HPDE6-E6E7 (cell line): ENCODE measurements around the gene CCDC63.
"Not testable (repeated sequence)": the region's sequence is repeated elsewhere in the genome, so short reads cannot be mapped to it uniquely, and the experiment has no call there.

Source experiments
- DNase-seq: peaks from one replicate; pipeline ENCODE4 v3.0.0; 2011; ENCODE audit warnings: missing footprints; ENCODE audit errors: extremely low spot score

The CCDC63 gene

GRCh38 chr12:110923192-110923591, 76.4 kb downstream of the CCDC63 start:
- no peak for DNase-seq

DNA sequence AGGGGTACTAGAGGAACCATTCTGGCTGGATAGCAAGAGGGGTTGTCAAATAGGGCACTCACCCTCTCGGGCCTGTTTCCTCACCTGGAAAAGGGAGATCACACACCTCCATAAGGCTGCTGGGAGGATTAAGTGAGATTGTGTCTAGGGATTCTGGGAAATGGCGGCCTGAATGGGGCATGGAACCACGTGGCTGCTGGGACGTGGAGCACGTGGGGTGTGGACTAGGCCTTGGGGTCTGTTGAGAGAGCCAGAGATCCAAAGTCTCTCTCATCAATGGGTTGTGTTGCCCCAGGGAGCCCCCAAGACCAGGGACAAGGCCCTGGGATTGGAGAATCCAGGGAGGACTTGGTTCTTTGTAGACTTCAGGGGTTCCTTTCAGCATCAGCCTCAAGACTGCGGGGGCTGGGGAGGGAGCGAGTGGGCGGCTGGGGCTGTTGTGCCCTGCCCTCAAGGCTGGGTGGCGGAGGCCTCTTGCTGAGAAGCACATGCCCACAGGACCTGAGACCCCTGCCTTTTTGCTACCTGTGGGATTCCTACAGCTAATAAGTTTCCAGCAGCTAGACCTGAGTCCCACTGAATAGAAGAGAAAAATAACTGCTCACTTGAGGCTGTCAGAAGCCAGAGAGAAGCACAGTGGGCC, 77.0 kb downstream of the CCDC63 start:
- no peak for DNase-seq

- no peak for DNase-seq
Measured at GRCh38 chr12:110927546-110927945, 80.8 kb downstream of the CCDC63 start.

- DNase-seq = no peak
Measured at GRCh38 chr12:110928700-110929099, 81.9 kb downstream of the CCDC63 start.

GRCh38 chr12:110929818-110930217, 83.0 kb downstream of the CCDC63 start:
- DNase-seq = no peak

- DNase-seq = no peak
Measured at GRCh38 chr12:110930348-110931314, 83.8 kb downstream of the CCDC63 start.

GRCh38 chr12:110931315-110931728, 84.5 kb downstream of the CCDC63 start:
- no peak for DNase-seq

GRCh38 chr12:110932046-110932445, 85.3 kb downstream of the CCDC63 start:
- DNase-seq = no peak

DNA sequence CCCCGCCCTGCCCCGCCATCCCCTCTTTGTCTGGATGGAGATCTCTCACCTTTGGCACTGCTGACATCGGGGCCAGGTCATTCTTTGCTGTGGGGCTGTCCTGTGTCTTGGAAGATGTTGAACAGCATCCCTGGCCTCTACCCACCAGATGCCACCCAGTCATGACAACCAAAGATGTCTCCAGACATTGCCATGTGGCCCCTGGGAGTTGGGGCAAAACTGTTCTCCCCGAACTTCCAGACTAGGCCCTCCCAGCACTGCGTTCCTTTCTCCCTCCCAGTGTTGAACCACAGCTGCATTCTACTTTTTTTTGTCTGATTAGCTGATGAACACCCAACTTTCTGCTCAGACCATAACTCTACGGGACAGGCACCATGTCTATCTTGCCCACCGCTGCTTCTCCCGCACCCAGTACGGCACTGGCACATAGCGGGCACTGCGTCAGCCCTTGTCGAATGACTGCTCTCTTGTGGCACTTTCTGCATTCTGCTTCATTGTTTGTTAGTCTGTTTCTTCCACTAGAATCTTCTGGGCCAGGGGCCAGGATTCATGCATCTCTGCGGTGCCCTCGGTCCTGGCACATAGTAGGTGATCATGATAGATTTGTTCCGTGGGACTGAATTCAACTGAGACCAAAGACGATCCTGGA, 86.7 kb downstream of the CCDC63 start:
- DNase-seq = no peak

- peak; percentile 96 for DNase-seq
Measured at GRCh38 chr12:110934093-110934852, 87.5 kb downstream of the CCDC63 start.

DNA sequence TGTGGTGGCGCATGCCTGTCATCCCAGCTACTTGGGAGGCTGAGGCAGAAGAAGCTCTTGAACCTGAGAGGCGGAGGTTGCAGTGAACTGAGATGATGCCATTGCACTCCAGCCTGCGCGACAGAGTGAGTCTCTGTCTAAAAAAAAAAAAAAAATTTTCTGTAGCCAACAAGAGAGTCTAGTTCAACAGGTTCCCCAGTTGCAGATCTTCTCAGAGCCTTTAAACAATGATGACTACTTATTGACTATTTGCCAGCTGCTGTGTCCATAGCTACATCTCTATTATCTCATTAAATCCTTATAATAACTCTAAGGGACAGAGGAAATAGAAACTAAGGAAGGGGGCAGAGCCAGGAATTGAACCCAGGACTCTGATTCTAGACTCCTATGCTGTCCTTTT, 88.8 kb downstream of the CCDC63 start:
- no peak for DNase-seq

DNA sequence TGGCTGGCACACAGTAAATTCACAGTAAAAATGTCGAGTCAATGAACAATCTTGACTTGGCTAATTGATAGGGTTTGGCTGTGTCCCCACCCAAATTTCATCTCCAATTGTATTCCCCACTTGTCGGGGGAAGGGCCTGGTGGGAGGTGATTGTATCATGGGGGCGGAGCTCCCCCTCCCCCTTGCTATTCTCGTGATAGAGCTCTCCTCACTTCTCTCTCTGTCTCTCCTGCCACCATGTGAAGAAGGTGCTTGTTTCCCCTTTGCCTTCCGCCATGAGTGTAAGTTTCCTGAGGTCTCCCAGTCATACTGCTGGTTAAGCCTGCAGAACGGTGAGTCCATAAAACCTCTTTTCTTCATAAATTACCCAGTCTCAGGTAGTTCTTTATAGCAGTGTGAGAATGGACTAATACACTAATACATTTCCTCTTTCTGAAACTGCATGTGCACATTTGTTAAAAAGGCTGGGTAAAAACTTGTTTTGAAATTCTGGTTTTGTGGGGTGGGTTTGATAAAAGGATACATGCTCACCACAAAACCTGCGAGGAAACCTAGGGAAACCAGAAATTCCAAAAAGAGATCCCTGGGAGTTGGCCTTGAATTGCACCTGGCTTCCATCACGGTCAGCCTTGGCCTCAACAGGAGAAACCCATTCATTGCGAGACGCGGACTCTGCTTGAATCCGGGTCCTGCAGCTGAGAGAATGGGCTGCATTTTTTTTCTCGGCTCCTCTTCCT, 89.7 kb downstream of the CCDC63 start:
- no peak for DNase-seq

DNA sequence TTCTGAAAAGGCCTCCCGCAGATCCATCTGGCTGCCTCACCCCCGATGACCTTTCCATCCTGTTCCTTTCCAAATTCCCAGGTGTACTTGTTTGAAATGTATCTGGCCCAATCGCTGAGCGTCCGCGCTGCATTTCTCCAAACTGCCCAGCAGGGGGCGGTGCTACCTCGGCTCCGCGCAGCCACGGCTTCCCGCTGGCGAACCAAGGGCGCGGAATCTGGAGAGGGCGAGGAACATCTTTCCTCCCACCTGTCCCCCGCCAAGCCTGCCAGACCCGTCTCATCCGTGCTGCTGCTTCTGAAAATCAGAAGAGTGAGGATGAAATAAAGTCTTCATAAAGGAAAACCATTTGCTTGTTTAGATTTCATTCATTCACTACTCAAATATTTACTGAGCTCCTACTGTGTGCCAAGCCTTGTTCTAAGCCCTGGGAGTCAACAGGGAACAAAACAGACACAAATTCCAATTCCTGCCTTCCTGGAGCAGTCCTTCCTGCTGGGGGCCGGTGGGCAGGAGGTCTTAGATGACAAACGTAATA, 90.4 kb downstream of the CCDC63 start:
- peak; percentile 37 for DNase-seq

DNA sequence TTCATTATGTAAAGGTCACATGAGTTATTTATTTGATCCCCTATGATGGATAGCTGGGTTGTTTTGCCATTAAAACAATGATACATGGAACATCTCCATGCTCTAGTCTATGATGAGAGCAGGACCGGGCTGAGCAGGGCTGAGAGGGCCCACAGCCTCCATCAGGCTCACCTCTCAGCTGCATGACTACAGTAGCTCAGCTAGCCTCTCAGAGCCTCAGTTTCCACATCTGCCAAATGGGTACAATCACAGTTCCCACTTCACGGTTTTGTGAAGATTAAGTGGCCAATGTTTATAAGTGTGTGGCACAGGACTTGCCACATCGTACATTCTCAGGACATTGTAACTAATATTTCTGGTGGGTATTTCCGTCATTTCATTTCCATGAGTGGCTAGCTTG, 93.5 kb downstream of the CCDC63 start:
- no peak for DNase-seq

DNA sequence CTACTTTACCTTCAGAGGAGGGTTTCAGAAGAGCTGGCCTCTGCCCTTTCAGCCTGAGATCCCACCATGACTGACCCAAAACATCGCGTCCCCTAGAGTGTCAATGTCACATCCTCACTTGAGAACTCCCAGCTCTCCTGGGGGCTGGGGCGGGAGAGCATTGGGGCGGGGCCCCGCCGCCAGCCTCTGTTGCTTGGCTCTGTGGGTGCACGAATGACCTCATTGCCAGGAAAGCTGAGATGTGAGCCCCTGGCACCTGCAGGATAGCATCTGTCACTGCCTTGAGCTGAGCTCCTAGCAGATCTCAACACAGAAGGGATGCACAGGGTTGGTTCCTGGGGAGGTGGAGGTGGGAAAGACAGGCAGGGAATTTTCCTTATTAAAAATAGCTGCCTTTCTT, 94.1 kb downstream of the CCDC63 start:
- DNase-seq = no peak

DNA sequence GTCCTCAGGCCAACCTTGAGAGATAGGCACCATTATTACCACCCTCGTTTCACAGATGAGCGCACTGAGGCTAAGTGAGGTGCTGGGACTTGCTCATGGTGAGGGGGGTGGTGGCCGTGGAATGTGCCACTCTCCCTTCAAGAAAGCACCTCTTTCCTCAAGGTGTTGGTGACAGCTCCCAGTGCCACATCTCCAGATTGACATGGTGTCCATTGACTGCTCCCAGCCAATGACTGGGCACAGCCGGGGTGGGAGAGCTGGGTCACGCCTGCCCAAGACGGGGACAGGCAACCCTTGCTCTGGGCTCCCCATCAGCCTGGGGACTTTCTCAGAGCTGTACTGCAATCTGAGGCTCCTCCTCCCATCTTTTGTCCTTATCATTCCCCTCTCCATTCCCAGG, 94.6 kb downstream of the CCDC63 start:
- DNase-seq = no peak

- no peak for DNase-seq
Measured at GRCh38 chr12:110943373-110943772, 96.6 kb downstream of the CCDC63 start.

- DNase-seq = no peak
Measured at GRCh38 chr12:110948041-110948440, 101.3 kb downstream of the CCDC63 start.

- DNase-seq = not testable (repeated sequence)
Measured at GRCh38 chr12:110950466-110950865, 103.7 kb downstream of the CCDC63 start.

DNA sequence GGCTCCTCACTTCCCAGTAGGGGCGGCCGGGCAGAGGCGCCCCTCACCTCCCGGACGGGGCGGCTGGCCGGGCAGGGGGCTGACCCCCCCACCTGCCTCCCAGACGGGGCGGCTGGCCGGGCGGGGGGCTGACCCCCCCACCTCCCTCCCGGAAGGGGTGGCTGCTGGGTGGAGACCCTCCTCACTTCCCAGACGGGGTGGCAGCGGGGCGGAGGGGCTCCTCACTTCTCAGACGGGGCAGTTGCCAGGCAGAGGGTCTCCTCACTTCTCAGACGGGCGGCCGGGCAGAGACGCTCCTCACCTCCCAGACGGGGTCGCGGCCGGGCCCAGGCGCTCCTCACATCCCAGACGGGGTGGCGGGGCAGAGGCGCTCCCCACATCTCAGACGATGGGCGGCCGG, 104.1 kb downstream of the CCDC63 start:
- DNase-seq = not testable (repeated sequence)
